ENCODE data around the gene APOL3. TPM values are rescaled to one million over a fixed set of nuclear protein-coding genes. Genes with fewer than 3 reads are reported as not detected.

Gene APOL3
- total RNA-seq, 1 donor from 2014 or later, result 1.2 TPM

Other genes with a start within 250 kb of the APOL3 start
- gene RBFOX2, start 131.9 kb downstream of the APOL3 start, total RNA-seq (ENCODE audit: unreplicated experiment), result 228 TPM
- 4.4 TPM for gene APOL4, start 41.1 kb upstream of the APOL3 start, total RNA-seq (ENCODE audit: unreplicated experiment)
- gene APOL2, start 78.8 kb upstream of the APOL3 start, total RNA-seq (ENCODE audit: unreplicated experiment), result 55.3 TPM
- gene APOL1, start 92.4 kb upstream of the APOL3 start, total RNA-seq (ENCODE audit: unreplicated experiment), result 2.5 TPM
- 931 TPM for gene MYH9, start 227.2 kb upstream of the APOL3 start, total RNA-seq (ENCODE audit: unreplicated experiment)